ENCODE results near the gene PRR5L. TPM values are rescaled to one million over a fixed set of nuclear protein-coding genes. Genes with fewer than 3 reads are reported as not detected.
A peak's percentile ranks its signal among the peaks of the same experiment; 100 is the strongest.

PRR5L gene
- total and polyA plus RNA-seq, 9 of the 15 experiments (the other 6 are each of a cell fraction or from before 2014, with no cell fraction given), result 0.11 to 0.60 (median 0.36) TPM; not detected in 2

GRCh38 chr11:36345535-36346141 lies 49.5 kb downstream of the PRR5L start:
- no TSS peak for BruUV-seq (replicated peaks)
- Histone ChIP-seq H3K9me3 (replicated peaks; ENCODE audit: control insufficient read depth, insufficient read depth, low read depth, low read length) (no peaks in the 10 kb centered on the region), H3K27me3 (ENCODE audit: control insufficient read depth in 2 of 2, insufficient read depth in 2 of 2, low read length in 2 of 2) (peaks cover 16 to 40% of the 10 kb centered on the region in 2 experiments; a peak in 4 of 5 replicates), H3K27ac (ENCODE audit: extremely low read depth, low read depth, low read length) (no peak overlapping the region), H3K4me1 (replicated peaks in 1 of 2; ENCODE audit: control insufficient read depth in 2 of 2, insufficient read depth in 2 of 2, low read length in 2 of 2) (no peaks in the 10 kb centered on the region), H4K20me1 (replicated peaks; ENCODE audit: control insufficient read depth, insufficient read depth, low read length) (no peaks in the 10 kb centered on the region), H3K4me2 (ENCODE audit: insufficient read depth, low read length) (no peak overlapping the region), H3K9me1 (ENCODE audit: control insufficient read depth, insufficient read depth, low read length) (no peaks in the 10 kb centered on the region), H3K79me2 (ENCODE audit: control insufficient read depth, insufficient read depth, low read length) (no peaks in the 10 kb centered on the region), H3K9ac (ENCODE audit: insufficient read depth in 1 of 2, low read depth in 2 of 2, low read length in 2 of 2) (no peak overlapping the region), H3K4me3 (no peak overlapping the region), H2AFZ (ENCODE audit: low read depth, low read length) (no peak overlapping the region), H3K36me3 (ENCODE audit: control insufficient read depth, insufficient read depth, low read length) (no peaks in the 10 kb centered on the region)
- in situ Hi-C loops (cut with MboI) (no loop called here), intact Hi-C loops (cut with micrococcal nuclease) (no loop called here)
- FAIRE-seq (no peak), ATAC-seq (no peak), DNase-seq (ENCODE audit: extremely low read depth in 1 of 4, low spot score in 3 of 4) (no peak)
- CTCF ChIA-PET (ENCODE audit: low intra/inter-chr PET ratio), result no interaction called here
- POLR2A ChIA-PET, result interaction anchor here (1.0 kb wide), 1 partner anchor 18 kb away, joined by 3 read pairs; no protein-coding TSS in a partner anchor
- TF ChIP-seq HDAC2 (IDR thresholded peaks at IDR 0.05) (no peak), ZNF395 (CRISPR knock-in tag; IDR thresholded peaks at IDR 0.05) (no peak), ZNF212 (CRISPR knock-in tag; IDR thresholded peaks at IDR 0.05) (no peak), CREBBP (IDR thresholded peaks at IDR 0.05; ENCODE audit: low read depth, low read length) (no peak), FOXA3 (CRISPR knock-in tag; conservative IDR thresholded peaks at IDR 0.05 in 1 of 2, IDR thresholded peaks at IDR 0.05 in 1 of 2) (peak in 1 of 2 experiments; percentile 33; a peak in 1 of 4 replicates), TBP (optimal IDR thresholded peaks at IDR 0.05; ENCODE audit: low read depth, low read length) (no peak), ZNF717 (CRISPR knock-in tag; IDR thresholded peaks at IDR 0.05) (no peak)
- 0% methylated on average over 7 of the region's 7 CpGs for WGBS (ENCODE audit: insufficient coverage, low coverage, missing lambda C conversion rate)

All from K562 (cell line).